ENCODE measurements around the gene CTU1. TPM values are rescaled to one million over a fixed set of nuclear protein-coding genes. Genes with fewer than 3 reads are reported as not detected.

Gene CTU1
- total RNA-seq, 2 experiments from 2014 or later = 8.3 to 13.3 TPM

DNA sequence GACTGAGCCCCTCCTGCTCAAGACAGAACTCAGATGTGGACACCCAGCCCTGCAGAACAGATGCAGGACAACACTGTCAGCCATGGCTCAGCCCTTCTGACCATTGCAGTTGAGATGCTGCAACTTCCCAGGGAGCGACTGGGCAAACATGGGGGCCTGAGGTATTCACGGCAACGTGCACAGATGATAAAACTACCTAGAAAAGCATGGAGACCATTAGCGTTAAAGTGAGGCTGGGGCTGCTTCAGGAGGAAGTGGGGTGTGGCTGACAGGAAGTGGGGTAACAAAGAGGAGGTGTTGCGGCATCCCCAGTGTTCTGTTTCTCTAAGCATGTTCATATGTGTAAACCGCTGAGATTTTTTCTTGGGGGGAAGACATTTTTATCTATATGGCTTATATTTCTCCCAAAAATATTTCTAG, 15.2 kb upstream of the CTU1 start:
- no peaks in the 10 kb centered on the region for H3K9me3 ChIP-seq (ENCODE audit: low read length)
- H4K20me1 ChIP-seq (ENCODE audit: insufficient read depth, low read length) = no peaks in the 10 kb centered on the region
- peak overlapping the region; percentile 9; the same call in 1 of the 2 replicates for H2AFZ ChIP-seq (ENCODE audit: low read length)
- no peak overlapping the region for H3K4me3 ChIP-seq (ENCODE audit: low read depth, low read length, poor library complexity, severe bottlenecking)
- no peak overlapping the region for H3K27ac ChIP-seq (ENCODE audit: low read depth, low read length, poor library complexity, severe bottlenecking)
- no TSS peak for BruUV-seq (replicated peaks)
- TF ChIP-seq EZH2phosphoT487 (IDR thresholded peaks at IDR 0.05; ENCODE audit: borderline replicate concordance, low read depth, low read length) = no peak
- TF ChIP-seq, protein P1, sequence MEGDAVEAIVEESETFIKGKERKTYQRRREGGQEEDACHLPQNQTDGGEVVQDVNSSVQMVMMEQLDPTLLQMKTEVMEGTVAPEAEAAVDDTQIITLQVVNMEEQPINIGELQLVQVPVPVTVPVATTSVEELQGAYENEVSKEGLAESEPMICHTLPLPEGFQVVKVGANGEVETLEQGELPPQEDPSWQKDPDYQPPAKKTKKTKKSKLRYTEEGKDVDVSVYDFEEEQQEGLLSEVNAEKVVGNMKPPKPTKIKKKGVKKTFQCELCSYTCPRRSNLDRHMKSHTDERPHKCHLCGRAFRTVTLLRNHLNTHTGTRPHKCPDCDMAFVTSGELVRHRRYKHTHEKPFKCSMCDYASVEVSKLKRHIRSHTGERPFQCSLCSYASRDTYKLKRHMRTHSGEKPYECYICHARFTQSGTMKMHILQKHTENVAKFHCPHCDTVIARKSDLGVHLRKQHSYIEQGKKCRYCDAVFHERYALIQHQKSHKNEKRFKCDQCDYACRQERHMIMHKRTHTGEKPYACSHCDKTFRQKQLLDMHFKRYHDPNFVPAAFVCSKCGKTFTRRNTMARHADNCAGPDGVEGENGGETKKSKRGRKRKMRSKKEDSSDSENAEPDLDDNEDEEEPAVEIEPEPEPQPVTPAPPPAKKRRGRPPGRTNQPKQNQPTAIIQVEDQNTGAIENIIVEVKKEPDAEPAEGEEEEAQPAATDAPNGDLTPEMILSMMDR (conservative IDR thresholded peaks at IDR 0.05; ENCODE audit: low read length) = no peak
- no peaks in the 10 kb centered on the region for H3K9me2 ChIP-seq (ENCODE audit: insufficient read depth, low read length)
- H3K4me1 ChIP-seq (ENCODE audit: insufficient read depth, low read length, poor library complexity, severe bottlenecking) = peaks cover 23% of the 10 kb centered on the region
- no peaks in the 10 kb centered on the region for H3K36me3 ChIP-seq (ENCODE audit: insufficient read depth, low read length)
- intact Hi-C loops (cut with micrococcal nuclease; ENCODE audit: unreplicated experiment) = no loop called here
- H3K4me2 ChIP-seq (ENCODE audit: low read length) = 0 out of 2 replicates have a peak overlapping the region, but pooled peaks have one; percentile 1
- peak; percentile 39 for DNase-seq (ENCODE audit: low spot score)
- no peaks in the 10 kb centered on the region for H3K79me2 ChIP-seq (ENCODE audit: insufficient read depth, low read depth, low read length)
- POLR2A ChIA-PET = no interaction called here
- CTCF ChIA-PET (ENCODE audit: unreplicated experiment) = no interaction called here

- Histone ChIP-seq H3K4me3 (ENCODE audit: low read depth, low read length, poor library complexity, severe bottlenecking) (no peak overlapping the region), H3K9me3 (ENCODE audit: low read length) (no peaks in the 10 kb centered on the region), H3K27ac (ENCODE audit: low read depth, low read length, poor library complexity, severe bottlenecking) (no peak overlapping the region), H2AFZ (ENCODE audit: low read length) (no peak overlapping the region), H3K4me2 (ENCODE audit: low read length) (no peak overlapping the region), H3K36me3 (ENCODE audit: insufficient read depth, low read length) (no peaks in the 10 kb centered on the region), H3K9me2 (ENCODE audit: insufficient read depth, low read length) (no peaks in the 10 kb centered on the region), H3K79me2 (ENCODE audit: insufficient read depth, low read depth, low read length) (no peaks in the 10 kb centered on the region), H4K20me1 (ENCODE audit: insufficient read depth, low read length) (no peaks in the 10 kb centered on the region), H3K4me1 (ENCODE audit: insufficient read depth, low read length, poor library complexity, severe bottlenecking) (peaks cover 12% of the 10 kb centered on the region)
- BruUV-seq (replicated peaks) = no TSS peak
- POLR2A ChIA-PET = no interaction called here
- TF ChIP-seq EZH2phosphoT487 (IDR thresholded peaks at IDR 0.05; ENCODE audit: borderline replicate concordance, low read depth, low read length) = no peak
- TF ChIP-seq, protein P1 (conservative IDR thresholded peaks at IDR 0.05; ENCODE audit: low read length) = no peak
- no peak for DNase-seq (ENCODE audit: low spot score)
- CTCF ChIA-PET (ENCODE audit: unreplicated experiment) = no interaction called here
- intact Hi-C loops (cut with micrococcal nuclease; ENCODE audit: unreplicated experiment) = no loop called here
Observed at GRCh38 chr19:51122112-51122981, 14.1 kb upstream of the CTU1 start.

- Histone ChIP-seq H3K9me2 (ENCODE audit: insufficient read depth, low read length) (no peaks in the 10 kb centered on the region), H3K4me1 (ENCODE audit: insufficient read depth, low read length, poor library complexity, severe bottlenecking) (peaks cover 11% of the 10 kb centered on the region), H3K4me2 (ENCODE audit: low read length) (no peak overlapping the region), H3K9me3 (ENCODE audit: low read length) (no peaks in the 10 kb centered on the region), H4K20me1 (ENCODE audit: insufficient read depth, low read length) (no peaks in the 10 kb centered on the region), H3K27ac (ENCODE audit: low read depth, low read length, poor library complexity, severe bottlenecking) (no peak overlapping the region), H3K36me3 (ENCODE audit: insufficient read depth, low read length) (no peaks in the 10 kb centered on the region), H3K79me2 (ENCODE audit: insufficient read depth, low read depth, low read length) (no peaks in the 10 kb centered on the region), H2AFZ (ENCODE audit: low read length) (no peak overlapping the region), H3K4me3 (ENCODE audit: low read depth, low read length, poor library complexity, severe bottlenecking) (no peak overlapping the region)
- ChIA-PET POLR2A (no interaction called here), CTCF (ENCODE audit: unreplicated experiment) (no interaction called here)
- DNase-seq (ENCODE audit: low spot score) = no peak
- no TSS peak for BruUV-seq (replicated peaks)
- intact Hi-C loops (cut with micrococcal nuclease; ENCODE audit: unreplicated experiment) = no loop called here
- TF ChIP-seq EZH2phosphoT487 (IDR thresholded peaks at IDR 0.05; ENCODE audit: borderline replicate concordance, low read depth, low read length) = no peak
- TF ChIP-seq, protein P1 (conservative IDR thresholded peaks at IDR 0.05; ENCODE audit: low read length) = no peak
Observed at GRCh38 chr19:51121257-51121656, 13.0 kb upstream of the CTU1 start.
